HepG2 (cell line): ENCODE results near the gene NEURL1.

Experiments used
- BRCA1 ChIP-seq: sonication (generic); formaldehyde crosslinking; IDR thresholded peaks from 2 replicates; pipeline ENCODE4 v1.4.0; 2020; ENCODE audit warnings: missing genetic modification reagents
- SMC3 ChIP-seq: IDR thresholded peaks from 2 replicates; pipeline ENCODE4 v1.6.1; 2011; ENCODE audit warnings: low read length, improper control_type of control experiment
- ZNF792 ChIP-seq: IDR thresholded peaks from 2 replicates; pipeline ENCODE4 v1.6.1; 2016

DNA sequence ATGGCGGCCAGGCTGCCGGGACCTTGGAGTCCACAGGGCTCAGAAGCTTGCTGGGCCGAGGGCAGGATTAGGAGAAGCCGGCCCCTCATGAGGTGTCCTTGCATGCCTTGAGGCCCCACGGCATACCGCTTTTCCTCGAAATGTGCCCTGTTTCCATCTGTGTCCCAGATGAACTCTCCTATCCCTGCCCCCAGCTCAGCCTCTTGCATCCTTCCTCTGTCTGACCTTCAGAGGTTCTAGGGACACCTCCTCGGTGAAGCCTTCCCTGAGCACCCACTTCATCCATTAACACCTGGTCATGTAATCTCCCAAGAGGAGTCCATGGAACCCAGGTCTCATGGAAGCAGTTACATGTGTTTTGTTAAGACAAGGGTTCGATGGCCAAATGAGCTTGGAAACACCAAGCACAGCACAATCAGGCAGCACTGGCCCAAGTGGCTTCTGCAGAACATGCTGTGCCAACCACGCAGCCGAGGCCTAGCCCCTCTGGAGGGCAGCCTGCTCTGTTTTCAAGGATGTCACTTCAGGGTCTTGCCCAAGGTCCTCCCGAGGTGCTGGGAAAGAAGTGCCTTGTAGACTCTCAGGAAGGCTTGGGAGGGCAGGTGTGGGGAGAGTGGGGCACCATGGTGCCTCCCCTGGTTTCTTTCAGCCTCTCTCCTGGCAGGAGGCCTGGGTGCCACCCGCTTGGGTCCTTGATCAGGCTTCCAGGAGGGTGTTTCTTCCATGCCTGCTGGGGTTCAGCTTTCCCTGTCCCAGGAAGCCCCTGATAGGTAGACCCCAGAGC, 124.3 kb downstream of the NEURL1 start:
- TF ChIP-seq ZNF792 (no peak), BRCA1 (no peak), SMC3 (no peak)
